Occipital lobe (tissue), 2 donors: ENCODE data around the gene IKZF3. TPM values are rescaled to one million over a fixed set of nuclear protein-coding genes. Genes with fewer than 3 reads are reported as not detected.
"Not testable (repeated sequence)": the region's sequence is repeated elsewhere in the genome, so short reads cannot be mapped to it uniquely, and the experiment has no call there.

Experiments used
- DNase-seq: peaks from one replicate; lab custom pipeline; 2025; lab: John Stamatoyannopoulos, UW
- total RNA-seq: library from RNA; depleted of rRNA; stranded (reverse); fragments of >200 nt; gene quantifications from one replicate; pipeline ENCODE4 v1.2.3, GENCODE V29; 2014

IKZF3 gene
- total RNA-seq = 0.16 TPM

DNA sequence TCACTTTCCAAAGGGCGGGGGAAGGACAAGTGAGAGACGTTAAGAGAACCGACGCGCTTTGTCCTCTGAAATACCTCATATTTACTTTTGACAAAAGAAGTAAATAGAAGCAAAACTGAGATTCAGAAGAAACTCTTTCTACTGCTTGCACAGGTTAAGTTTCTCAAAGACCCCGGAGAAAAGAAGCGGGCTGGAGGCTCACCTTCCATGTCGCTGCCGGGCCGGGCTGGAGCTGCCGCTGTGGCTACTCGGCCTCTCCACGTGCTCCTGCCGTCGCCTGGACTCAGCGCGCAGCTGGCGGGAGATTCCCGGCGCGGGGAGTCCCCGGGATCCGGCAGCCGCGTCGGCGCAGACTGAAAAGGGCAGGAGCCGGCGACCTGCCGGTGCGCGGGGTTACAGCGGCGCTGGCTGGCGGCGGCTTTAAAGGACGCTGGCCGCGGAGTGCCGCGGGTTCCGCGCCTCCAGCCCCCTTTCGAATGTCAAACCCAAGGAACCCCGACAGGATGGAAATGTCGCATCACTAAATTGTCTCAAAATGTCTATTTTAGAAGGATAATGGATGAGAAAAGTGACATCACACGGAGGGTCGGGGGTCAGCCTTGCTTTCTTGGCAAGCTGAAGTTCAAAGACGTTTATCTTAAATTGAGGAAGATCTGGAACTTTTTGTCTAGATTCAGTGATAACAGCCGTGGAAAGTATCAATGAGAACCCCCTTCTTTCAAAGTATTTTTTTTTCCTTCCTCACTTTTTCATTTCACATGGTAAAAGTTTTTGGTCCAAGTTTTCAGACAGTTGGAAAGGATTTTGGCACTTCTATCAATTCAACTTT is at the start of gene IKZF3:
Gene IKZF3 (minus strand): TSS at position 395 of the 829 bp plus-strand sequence. CDS start 186 bp downstream, at position 209.
- no peak for DNase-seq

DNA sequence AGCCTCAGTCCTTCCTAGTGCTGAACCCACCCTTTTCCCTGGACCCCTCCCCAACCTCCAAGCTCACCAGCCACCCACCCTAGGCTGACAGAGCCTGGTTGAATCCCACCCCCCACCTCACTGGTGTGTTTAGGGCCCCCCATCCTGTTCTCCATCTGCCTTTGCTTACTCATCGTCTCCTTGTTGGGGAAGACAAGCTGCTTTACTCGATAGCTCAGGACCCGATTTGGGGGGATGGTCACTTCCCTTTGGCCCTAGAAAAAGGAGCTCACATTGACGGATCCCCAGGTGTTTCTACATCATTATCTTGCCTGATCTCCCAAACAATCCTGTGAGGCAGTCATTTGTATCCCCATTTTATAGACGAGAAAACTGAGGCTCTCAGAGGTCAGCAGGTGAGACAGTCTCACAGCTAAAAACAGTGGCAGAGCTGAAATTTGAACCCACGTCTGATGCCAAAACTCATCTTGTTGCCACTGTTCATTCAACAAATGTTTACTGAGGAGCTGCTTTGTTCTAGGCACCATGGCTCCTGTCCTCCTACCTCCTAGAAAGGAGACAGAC is 44.8 kb upstream of the IKZF3 start:
- DNase-seq = no peak

DNA sequence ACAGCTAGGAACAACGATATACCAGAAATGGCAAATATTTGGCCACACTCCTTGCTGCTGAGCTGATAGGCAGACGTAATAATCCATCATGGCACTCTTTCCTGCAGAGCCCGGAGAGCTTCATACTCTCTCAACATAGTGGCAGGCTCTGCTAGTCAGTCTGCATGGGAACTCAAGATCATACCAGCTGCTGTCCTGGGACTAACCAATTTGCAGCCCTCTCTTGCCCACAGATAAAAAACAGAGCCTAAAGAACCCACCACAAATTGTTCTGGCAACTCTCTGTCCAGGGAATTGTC is 40.8 kb upstream of the IKZF3 start:
- DNase-seq = no peak

DNA sequence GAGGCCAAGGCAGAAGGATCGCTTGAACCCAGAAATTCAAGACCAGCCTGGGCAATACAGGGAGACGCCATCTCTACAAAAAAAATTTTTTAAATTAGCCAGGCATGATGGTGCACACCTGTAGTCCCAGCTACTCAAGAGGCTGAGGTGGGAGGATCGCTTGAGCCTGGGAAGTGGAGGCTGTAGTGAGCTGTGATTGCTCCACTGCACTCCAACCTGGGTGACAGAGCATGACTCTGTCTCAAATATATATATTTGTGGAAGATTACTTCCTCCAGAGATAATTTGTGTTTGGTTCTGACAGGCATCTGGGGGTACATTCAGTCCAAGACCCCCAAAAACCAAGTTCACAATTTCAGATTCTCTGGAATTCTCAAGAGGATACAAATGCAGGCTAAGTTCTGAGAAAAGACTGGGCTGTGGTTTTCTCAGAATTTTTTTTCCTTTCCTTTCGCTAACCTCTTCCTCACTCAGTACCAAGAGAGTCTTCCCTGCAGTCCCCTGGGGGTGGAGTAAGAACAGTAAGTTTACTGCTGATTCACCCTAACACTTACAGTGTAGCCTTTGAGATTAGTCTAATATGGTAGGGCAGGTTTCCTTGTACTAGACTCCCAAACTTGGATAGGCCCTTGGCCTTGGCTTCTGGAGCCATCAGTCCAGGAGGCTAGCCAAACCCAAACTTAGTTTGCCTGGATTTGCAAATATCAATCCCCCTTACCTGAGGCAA is 39.2 kb upstream of the IKZF3 start:
- DNase-seq = no peak

DNA sequence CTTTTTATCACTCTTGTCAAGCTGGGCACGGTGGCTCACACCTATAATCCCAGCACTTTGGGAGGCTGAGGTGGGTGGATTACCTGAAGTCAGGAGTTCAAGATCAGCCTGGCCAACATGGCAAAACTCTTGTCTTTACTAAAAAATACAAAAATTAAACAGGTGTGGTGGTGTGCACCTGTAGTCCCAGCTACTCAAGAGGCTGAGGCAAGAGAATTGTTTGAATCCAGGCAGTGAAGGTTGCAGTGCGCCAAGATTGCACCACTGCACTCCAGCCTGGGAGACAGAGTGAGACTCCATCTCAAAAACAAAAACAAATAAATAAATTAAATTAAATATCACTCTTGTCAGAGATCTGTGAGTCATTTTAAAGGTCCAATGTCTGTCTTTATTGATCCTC is 37.9 kb upstream of the IKZF3 start:
- not testable (repeated sequence) for DNase-seq

DNA sequence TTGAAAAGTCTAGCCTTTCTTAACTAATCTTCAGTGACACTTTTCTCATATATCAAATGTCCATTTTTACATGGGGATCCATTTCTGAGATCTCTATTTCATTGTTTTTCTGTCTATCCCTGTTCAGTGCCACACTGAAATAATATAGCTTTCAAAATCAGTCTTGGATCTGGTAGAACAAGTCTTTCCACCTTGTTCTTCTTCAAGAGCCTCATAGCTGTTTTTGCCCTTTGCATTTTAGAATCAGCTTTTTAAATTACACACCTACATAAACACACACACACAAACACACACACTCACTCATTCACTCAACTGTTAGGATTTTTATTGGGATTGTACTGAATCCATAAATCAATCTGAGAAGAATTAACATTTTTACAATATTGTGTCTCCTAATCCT is 35.1 kb upstream of the IKZF3 start:
- DNase-seq = no peak

DNA sequence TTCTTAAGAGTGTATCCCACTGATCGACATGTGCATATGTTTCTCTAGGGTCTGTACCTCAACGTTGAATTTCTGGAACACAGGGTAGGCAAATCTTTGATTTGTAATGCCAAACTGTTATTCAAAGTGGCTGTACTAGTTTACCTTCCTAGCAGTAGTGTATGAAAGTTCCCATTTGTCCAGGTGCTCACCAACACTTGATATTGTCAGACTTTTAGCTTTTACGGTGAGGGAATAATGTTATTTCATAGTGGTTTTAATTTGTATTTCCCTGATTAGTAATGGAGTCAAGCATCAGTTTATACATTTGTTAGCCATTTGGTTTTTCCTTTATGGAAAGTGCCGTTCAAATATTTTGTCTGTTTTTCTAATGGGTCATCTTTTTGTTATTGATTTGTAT is 34.0 kb upstream of the IKZF3 start:
- DNase-seq = no peak

DNA sequence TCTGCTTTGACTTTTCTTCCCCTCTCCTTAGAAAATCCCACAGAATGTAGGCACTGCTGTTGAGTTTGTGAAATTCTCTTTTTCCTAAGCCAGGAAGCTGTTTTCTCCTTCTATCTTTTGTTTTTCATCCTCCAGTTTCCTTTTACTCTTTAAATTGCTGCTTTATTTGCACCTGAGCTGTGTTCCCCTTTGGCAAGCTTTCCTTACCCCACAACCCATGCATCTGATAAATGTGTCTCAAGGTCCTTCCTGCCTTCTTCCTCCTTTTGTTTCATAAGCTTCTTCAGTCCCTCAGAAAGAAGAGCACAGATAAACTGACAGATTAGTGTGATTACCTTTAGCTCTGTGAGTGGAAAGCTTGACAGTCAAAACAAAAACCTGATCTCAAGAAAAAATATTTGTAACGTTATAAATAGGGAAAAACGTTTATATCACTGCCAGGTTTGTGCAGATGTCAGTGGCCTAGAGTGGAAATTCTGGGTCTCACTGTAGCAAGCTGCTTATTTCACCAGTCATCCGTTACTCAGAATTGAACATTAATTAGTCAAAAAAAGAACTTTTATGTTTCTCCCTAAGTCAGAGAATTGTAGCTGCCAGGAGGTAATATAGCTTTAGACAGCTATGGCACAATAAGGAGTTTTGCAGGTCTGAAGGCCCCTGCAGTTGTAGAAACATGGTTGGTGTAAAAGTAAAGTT is 30.7 kb upstream of the IKZF3 start:
- DNase-seq = no peak

DNA sequence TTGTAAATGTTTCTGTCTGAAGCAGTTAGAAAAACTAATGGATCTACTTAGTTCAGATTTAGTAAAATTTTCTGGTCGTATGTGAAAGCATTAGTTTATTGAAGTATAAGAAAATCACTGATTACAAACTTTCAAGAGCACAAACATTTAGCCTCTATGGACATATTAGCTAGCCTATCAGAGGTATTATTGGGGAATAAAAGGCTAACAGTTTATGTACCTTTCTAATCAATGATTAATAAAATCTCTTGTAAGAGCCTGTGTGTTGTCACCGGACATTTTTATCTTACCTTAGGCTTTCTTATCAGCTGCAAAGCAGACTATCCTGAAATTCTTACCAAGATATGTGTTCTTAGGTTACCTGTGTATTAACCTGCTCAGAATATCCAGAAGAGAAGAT is 25.1 kb upstream of the IKZF3 start:
- no peak for DNase-seq

DNA sequence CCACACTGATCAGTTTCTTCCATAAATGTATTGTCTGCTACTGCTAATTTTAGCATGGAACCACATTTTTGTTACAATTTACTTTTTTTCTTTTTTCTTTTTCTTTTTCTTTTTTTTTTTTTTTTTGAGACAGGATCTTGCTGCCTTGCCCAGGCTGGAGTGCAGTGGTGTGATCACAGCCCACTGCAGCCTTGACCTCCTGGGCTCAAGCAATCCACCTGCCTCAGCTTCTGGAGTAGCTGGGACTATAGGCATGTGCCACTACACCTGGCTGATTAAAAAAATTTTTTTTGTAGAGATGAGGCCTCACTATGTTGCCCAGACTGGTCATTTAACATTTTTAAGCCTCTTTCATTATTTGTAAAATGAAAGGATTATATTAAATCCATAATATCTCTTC is 23.0 kb upstream of the IKZF3 start:
- DNase-seq = no peak

DNA sequence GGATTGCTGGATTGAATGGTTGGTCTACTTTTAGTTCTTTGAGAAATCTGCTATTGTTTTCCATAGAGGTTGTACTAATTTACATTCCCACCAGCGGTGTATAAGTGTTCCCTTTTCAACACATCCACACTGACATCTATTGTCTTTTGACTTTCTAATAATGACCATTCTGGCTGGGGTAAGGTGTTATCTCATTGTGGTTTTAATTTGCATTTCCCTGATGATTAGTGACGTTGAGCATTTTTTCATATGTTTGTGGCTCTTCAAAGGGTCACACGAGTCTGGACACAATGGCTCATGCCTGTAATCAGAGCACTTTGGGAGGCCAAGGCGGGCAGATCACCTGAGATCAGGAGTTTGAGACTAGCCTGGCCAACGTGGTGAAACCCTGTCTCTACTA is 22.0 kb upstream of the IKZF3 start:
- DNase-seq = not testable (repeated sequence)

DNA sequence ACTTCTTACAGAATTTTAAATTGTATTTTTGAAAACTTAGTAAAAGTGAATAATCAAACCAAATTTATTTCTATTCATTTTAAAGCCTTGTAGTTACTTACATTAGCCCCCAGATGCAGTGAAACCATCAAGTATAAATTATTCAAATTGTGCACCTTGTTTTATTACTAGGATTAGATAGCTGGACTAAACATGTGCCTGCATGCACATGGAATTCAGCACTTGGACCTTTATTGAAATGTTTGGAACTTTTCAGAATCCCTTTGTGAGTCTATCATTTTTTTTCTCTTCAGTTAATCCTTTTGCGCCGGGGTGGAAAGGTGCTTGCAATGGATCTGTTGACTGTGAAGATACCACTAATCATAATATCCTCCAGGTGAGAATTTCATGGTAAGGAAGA is 8.6 kb upstream of the IKZF3 start:
- no peak for DNase-seq

DNA sequence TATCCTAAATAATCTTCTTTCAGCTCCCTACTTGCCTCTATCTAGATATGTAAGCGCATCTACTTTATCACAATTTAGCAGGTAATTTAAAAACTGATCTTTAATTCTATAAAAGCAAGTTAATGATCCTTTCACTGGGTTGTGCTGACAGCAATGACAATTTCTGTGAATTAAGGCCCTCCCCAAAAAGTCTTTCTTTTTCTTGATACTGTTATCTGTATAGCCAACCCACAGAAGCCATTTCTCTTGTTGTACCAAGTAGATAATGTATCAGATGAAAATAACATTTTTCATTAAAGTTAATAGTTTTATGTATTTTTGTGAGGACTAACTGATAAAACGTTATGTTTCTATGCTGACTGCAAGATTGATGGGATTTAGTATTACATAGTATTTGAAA is 7.7 kb upstream of the IKZF3 start:
- no peak for DNase-seq

DNA sequence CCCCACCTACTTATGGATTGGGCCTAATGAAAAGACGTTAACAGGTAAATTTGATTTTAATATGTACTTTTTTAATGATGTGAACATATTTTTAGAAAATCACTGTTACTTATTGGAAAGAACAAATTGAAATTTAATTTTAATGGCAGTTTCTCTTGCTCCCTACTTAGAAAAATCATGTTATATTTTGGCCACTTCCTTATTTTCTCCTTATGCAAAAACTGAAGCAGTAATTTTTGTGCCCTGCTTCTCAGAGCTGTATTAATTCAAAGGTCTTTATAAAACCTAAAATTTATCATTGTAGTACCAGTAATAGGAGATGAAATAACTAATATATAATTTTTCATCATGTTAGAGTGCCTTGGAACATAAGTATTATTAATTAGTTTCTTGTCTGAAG is 6.7 kb upstream of the IKZF3 start:
- no peak for DNase-seq

DNA sequence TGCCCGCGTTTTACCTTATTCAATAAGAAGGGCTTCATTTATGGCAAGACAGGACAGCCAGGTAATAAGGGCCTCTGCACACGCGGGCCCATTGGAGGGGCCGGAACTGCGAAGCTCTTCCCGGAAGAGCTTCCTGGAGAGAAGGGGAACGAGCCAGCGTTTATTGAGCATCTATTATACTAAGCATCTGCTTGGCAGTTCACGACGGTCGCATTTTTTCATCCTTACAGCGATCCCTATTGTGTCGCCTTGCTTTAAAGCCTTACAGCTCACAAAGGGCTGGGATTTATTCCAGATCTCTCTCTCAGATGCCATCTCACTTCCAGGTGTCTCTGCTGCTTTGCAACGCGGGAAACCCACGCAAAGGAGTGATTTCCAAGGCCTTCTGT is 4.4 kb upstream of the IKZF3 start:
- DNase-seq = no peak

DNA sequence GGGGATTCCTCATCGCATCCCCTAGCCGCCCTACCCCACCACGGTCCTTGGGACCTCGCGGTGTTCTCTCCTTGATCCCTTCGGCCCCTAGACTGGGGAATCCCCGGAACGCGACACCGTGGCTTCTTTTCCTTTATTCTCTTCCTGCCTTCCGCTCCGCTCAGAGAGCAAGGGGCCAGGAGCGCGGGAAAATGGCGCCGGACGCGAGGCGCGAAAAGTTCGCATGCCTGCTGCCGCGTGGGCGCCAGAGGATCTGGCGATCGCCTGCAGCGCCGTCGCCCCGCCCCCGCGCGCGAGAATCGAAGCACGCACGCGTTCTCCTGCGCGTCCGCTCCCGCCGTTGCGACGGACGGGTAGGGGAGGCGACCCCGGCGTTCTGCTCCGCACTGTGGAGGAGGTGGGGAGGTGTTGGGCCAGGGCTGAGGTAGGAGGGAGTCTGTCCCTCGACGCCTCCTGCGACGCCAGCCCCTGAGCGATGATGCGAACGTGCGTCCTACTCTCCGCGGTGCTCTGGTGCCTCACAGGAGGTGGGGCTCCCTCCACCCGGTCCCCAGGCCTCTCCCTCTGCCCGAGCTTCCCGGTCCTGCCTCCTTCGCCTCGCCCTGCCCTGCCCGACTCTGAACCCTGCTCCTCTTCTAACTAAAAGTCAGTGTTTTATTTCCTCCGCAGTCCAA is 3.9 kb upstream of the IKZF3 start, which contains the start of gene ZPBP2:
Gene ZPBP2 (plus strand): TSS at position 323 of the 674 bp plus-strand sequence. CDS start 153 bp downstream, at position 476.
- no peak for DNase-seq

DNA sequence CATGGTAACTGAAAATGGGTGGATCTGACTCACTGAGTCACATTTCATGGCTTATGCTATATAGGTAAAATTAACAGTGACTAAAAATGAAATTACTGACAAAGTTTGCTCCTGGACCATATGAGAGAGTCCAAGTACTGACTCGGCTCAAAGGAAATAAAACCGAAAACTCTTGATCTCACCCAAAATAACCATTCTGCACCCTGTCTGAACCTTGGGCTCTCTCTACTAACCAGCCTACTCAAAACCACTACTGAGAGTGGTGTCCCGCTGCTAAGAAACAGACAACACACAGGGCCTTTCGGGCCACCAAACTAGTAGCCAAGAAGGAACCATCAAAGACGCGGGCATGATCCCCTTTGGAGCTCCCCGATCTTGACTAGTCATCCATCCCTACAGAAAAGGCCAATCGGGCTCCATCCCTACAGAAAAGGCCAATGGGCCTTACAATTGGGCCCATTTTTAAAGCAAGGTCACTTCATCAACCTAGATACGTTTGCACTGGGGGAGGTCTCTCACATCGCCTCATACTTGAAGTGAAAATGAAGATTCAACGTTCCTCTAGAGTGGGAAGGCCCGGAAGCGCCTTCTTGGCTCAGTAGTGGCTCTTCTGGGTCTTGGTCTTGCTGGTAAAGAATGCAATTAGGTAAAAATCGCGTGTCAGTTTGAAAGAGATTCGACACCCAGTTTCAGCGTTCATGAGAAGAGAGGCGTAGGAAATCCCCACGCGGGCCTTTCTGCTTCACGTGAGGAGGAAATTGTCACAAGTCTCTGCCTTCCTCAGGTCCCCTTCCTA is 3.2 kb upstream of the IKZF3 start:
- no peak for DNase-seq

DNA sequence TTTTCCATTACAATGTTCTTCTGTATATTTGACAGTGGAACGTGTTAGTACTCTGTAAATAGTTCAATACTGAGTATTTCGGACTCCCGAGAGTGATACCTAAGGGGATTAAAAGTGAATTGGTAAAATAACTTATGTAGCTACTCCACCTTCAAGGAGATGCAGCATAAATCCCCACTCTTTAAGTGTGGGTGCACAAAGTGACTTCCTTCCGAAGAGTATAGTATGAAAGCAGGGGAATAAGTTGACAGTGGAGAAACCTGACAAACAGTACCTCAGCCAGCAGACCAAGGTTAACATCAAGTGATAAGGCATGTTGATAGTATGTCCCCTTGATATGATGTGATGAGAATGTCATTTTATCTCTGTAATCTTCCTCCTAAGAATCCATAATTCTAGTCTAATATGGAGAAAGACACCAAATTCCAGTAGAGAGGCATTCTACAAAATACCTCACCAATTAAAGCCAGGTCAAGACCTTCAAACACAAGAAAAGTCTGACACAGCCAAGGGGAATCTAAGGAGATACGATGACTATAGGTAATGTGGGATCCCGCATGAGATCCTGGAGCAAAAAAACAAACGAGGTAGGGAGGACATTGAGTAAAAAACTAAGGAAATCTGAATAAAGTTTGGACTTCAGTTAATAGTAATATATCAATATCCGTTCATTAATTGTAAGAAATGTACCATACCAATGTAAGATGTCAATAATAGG is 2.1 kb upstream of the IKZF3 start:
- no peak for DNase-seq

DNA sequence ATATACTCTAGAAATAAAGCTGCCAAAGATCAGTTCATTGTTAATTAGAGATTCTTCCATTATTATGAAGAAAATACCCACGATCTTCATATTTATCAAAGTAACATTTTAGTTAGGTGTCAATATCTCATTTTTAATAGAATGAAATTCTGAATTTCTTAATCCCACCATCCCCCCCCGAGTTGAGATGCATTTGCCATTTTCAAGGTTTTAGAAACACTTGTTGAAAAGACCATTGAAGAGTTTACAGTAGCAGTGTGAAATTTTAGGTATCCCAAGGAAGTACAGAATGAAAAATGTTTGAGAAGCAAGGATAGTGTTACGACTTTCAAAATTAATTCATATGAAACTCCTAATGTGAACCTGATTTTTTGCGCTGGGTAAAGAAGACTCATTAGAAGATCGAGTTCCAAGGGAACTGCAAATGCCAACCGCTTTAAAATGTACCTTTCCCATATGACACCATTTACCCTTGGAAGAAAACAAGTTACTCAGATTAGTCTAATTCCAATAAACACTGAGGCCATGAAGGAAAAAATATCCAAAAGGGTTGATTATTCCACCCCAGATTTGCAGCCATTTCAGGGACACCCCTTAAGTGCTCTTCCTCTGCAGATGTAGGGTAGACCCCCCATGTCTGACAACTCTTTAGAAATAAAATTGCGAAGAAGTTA is 731 bp downstream of the IKZF3 start:
- no peak for DNase-seq

DNA sequence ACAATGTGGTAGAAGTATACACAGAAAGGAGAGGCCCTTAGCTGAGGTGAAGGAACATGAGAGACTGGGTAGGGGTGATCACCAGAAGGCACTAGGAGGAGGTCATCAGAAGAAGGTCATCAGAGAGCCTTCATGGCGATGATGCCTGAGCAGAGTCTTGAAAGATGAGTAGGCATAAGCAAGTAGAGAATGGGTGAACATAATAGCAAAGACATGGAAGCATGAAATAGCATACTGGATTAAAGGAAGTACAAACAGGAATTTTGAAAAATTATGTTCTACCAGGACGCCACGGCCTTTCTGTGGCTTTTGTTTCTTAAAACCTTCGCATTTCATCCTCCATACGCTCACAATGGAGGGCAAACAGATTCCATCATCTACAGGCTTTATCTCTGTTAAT is 2.9 kb downstream of the IKZF3 start:
- no peak for DNase-seq
